ENCODE results near the gene NXN. TPM values are rescaled to one million over a fixed set of nuclear protein-coding genes. Genes with fewer than 3 reads are reported as not detected.
"Not testable (repeated sequence)": the region's sequence is repeated elsewhere in the genome, so short reads cannot be mapped to it uniquely, and the experiment has no call there.

The NXN gene
- total RNA-seq, 4 donors from 2014 or later: 39.6 to 103 (median 59.1) TPM

DNA sequence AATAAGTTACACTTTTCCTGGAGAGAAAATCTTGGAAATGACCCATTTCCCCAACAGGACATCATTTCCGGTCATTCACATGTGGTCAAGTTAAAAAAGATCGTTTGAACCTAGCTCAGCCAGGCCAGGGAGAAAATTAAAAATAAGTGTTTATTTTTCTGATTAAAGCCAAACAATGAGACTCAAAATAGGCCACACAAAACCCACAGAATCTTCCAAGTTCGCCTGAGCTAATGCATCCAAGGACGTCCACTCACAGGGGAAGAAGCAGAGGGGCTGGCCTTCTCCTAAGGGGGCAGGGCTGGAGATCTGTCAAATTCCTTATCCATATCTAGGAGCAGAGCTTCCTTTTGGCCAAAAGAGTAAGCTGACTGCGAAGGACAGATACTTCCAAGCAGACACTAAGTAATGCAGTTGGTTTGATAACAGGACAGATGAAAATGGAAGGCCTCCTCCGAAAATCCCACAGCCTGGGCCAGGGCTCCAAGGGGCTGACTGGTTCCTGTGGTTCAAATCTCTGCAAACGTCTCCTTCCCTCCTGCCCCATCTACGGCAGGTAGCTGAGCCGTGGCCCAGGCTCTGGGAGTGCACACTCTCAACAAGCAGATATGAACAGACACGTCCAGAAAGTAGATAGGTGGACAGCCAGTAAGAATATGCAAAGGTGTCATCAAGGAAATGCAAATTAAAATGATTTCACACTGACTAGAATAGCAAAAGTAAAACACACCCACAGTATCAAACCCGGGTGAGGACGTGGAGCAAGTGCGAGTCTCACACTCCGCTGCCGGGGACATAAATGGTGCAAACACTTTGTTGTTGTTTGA lies 98.9 kb downstream of the NXN start:
- WGBS, 2 donors (ENCODE audit: low coverage in 1 of 2): 51 to 69% methylated on average over 10 to 11 of the region's 15 CpGs
- Histone ChIP-seq H3K4me3 (no peak overlapping the region), H3K4me1 (peaks cover 0 to 67% (median 30%) of the 10 kb centered on the region in 3 donors), H3K27me3 (no peaks in the 10 kb centered on the region), H3K27ac (peak overlapping the region; percentile 31 to 91 (median 81)), H3K36me3 (no peaks in the 10 kb centered on the region), H3K9me3 (no peaks in the 10 kb centered on the region)
- TF ChIP-seq POLR2A (IDR thresholded peaks at IDR 0.05): no peak
- TF ChIP-seq, protein P1, sequence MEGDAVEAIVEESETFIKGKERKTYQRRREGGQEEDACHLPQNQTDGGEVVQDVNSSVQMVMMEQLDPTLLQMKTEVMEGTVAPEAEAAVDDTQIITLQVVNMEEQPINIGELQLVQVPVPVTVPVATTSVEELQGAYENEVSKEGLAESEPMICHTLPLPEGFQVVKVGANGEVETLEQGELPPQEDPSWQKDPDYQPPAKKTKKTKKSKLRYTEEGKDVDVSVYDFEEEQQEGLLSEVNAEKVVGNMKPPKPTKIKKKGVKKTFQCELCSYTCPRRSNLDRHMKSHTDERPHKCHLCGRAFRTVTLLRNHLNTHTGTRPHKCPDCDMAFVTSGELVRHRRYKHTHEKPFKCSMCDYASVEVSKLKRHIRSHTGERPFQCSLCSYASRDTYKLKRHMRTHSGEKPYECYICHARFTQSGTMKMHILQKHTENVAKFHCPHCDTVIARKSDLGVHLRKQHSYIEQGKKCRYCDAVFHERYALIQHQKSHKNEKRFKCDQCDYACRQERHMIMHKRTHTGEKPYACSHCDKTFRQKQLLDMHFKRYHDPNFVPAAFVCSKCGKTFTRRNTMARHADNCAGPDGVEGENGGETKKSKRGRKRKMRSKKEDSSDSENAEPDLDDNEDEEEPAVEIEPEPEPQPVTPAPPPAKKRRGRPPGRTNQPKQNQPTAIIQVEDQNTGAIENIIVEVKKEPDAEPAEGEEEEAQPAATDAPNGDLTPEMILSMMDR (IDR thresholded peaks at IDR 0.05): no peak
- TF ChIP-seq POLR2AphosphoS5 (IDR thresholded peaks at IDR 0.05): no peak
- TF ChIP-seq EP300 (IDR thresholded peaks at IDR 0.05): no peak
- no peak for ATAC-seq

DNA sequence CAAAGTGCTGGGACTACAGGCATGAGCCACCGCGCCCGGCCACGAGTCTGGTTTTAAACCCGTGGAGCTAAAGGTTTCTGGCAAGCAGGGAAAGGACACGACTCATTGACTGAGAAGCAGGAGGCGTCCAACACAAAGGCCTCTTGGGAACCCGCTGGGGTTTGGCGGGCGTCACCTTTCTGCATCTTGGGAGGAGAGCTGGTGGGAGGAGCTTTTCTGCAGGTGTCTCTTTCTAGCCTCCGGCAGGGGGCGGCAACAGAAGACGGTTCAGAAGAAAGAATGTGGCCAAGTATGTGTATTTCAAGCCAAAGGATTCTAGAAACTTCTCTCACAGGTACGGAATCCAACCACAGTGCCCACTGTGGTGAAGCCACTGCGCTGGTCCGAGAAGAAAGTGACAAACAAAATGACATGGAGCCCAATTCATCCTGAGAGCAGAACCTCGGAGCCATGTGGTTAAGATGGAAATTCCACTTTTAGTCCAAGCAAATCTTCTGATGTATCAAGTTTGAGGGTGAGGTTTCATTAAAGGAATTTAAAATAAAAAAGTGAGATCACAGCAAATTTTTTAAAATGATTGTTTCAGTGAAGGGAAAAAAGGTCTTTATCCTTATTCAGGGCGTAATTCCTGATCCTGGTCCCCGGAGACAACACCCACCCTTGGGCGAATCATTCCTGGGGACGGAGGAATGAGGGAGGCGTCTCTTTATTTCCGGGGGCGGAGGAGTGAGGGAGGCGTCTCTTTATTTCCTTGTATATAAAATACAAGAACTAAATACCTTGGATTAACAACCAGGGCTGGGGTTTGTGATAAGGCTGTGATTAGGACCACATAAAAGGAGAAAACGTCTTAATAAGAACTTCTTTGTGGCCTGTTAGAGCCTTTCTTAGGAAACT lies 99.8 kb downstream of the NXN start:
- ATAC-seq: peak; percentile 42

DNA sequence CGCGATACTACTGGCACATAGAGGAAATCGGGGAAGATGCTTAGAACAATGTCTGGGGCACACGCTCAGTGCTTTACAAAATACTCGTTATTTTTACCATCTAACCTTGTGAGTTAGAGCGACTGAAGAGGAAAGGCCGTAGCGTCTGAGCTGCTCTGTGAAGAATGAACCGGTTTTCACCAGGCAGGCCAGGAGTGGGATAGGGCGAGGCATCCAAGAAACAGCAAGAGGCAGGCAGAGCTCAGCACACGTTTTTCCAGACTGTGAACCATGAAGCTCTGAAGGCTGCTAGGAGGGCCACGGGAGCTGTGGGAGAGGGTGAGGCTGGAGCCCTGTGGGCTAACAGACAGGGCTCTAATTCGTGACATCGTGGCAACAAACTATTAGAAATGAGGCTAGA lies 101.9 kb downstream of the NXN start:
- TF ChIP-seq EP300 (IDR thresholded peaks at IDR 0.05): no peak
- no peak for TF ChIP-seq POLR2A (IDR thresholded peaks at IDR 0.05)
- TF ChIP-seq, protein P1 (IDR thresholded peaks at IDR 0.05): no peak
- no peak for TF ChIP-seq POLR2AphosphoS5 (IDR thresholded peaks at IDR 0.05)
- H3K27ac ChIP-seq: no peak overlapping the region
- 77 to 80% methylated on average over 8 to 9 of the region's 14 CpGs for WGBS, 2 donors (ENCODE audit: low coverage in 1 of 2)

More for the DNA sequence above, 99.8 kb downstream of the NXN start:
- TF ChIP-seq, protein P1 (IDR thresholded peaks at IDR 0.05): peak in 3 of 4 experiments; percentile 36 to 63 (median 61)
- no peak for TF ChIP-seq EP300 (IDR thresholded peaks at IDR 0.05)
- Histone ChIP-seq H3K36me3 (no peaks in the 10 kb centered on the region), H3K27me3 (no peaks in the 10 kb centered on the region), H3K27ac (peak overlapping the region; percentile 31 to 91 (median 81)), H3K9me3 (no peaks in the 10 kb centered on the region), H3K4me3 (no peak overlapping the region), H3K4me1 (peaks cover 0 to 64% (median 30%) of the 10 kb centered on the region in 3 donors)
- WGBS, 2 donors (ENCODE audit: low coverage in 1 of 2): 35 to 38% methylated on average over 10 to 13 of the region's 26 CpGs

DNA sequence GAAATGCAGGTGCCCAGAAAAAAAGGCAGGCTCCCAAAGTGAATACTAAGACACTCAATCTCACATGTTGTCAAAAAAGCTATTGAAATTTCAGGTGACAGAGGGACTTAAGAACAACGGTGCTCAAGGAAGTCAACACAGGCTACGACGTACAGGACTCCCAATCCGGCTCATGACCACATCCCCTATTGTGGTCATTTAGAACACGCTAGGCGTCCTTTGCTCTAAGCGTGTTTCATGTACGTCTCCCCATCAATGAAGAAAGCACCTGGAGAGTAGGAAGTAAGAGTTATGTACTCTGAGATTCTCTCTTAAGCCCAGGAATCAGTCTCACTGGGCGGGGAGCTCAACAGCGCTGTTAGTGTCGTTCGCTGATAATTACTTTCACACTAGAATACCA lies 103.3 kb downstream of the NXN start:
- ATAC-seq: no peak
- no peaks in the 10 kb centered on the region for H3K27me3 ChIP-seq
- no peaks in the 10 kb centered on the region for H3K36me3 ChIP-seq
- peaks cover 0 to 44% (median 18%) of the 10 kb centered on the region in 3 donors for H3K4me1 ChIP-seq
- no peaks in the 10 kb centered on the region for H3K9me3 ChIP-seq
- WGBS, 2 donors (ENCODE audit: low coverage in 1 of 2): 83 to 100% methylated on average over 7 to 12 of the region's 12 CpGs
- H3K27ac ChIP-seq: no peak overlapping the region
- TF ChIP-seq, protein P1 (IDR thresholded peaks at IDR 0.05): no peak
- TF ChIP-seq POLR2A (IDR thresholded peaks at IDR 0.05): no peak
- no peak for TF ChIP-seq EP300 (IDR thresholded peaks at IDR 0.05)
- TF ChIP-seq POLR2AphosphoS5 (IDR thresholded peaks at IDR 0.05): no peak
- H3K4me3 ChIP-seq: no peak overlapping the region

More for the DNA sequence above, 101.9 kb downstream of the NXN start:
- Histone ChIP-seq H3K9me3 (no peaks in the 10 kb centered on the region), H3K27me3 (no peaks in the 10 kb centered on the region), H3K4me1 (peaks cover 0 to 44% (median 19%) of the 10 kb centered on the region in 3 donors), H3K36me3 (no peaks in the 10 kb centered on the region), H3K4me3 (no peak overlapping the region)
- no peak for ATAC-seq

DNA sequence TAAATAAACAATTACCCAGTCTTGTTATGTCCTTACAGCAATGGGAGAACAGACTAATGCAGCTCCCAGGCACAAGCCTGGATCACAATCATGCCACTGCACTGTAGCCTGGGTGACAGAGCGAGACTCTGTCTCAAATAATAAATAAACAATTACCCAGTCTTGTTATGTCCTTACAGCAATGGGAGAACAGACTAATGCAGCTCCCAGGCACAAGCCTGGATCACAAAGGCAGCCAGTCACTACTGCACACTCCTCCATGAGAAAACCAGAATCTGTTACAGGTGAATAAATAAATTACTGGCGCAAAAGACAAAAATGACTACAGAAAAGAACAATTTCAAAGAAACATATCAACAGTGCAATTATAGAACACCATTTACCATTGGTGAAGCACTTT lies 105.0 kb downstream of the NXN start:
- ATAC-seq, H3K9me3 ChIP-seq: not testable (repeated sequence)
- WGBS, 2 donors (ENCODE audit: low coverage in 1 of 2): 67 to 100% methylated on average over 2 of the region's 2 CpGs

More for the DNA sequence above, 105.0 kb downstream of the NXN start:
- peaks cover 0 to 44% (median 10%) of the 10 kb centered on the region in 3 donors for H3K4me1 ChIP-seq
- not testable (repeated sequence) for H3K27ac ChIP-seq, H3K4me3 ChIP-seq, H3K36me3 ChIP-seq, H3K27me3 ChIP-seq

All from gastroesophageal sphincter (tissue), 4 donors.